ENCODE results near the gene BSG. TPM values are rescaled to one million over a fixed set of nuclear protein-coding genes. Genes with fewer than 3 reads are reported as not detected.

Gene BSG
- total and polyA plus RNA-seq, 2 donors (not counting 1 experiment from before 2014, with no cell fraction given) = 246 to 325 TPM

DNA sequence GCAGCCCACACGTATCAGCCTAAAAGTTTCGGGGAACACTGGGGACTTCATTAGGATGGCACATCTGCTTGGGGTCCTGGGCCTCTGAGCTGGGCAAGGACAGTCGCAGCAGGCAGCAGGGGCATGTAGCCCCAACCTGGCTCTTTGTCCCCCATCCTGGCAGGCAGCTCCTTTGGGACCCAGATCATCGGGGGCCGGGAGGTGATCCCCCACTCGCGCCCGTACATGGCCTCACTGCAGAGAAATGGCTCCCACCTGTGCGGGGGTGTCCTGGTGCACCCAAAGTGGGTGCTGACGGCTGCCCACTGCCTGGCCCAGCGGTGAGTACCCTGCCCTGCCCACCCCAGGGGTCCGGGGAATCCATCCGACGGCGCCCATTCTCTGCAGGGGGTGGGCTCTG lies 25.3 kb upstream of the BSG start:
- H3K27ac ChIP-seq (ENCODE audit: insufficient read depth, low read length) = no peak overlapping the region
- no peak for DNase-seq (ENCODE audit: low read depth in 2 of 2)
- no peaks in the 10 kb centered on the region for H3K4me1 ChIP-seq (ENCODE audit: control insufficient read depth, extremely low read depth, insufficient read depth, low read length)
- H3K27me3 ChIP-seq (ENCODE audit: control insufficient read depth, insufficient read depth, low read length) = no peaks in the 10 kb centered on the region
- H3K9me3 ChIP-seq (ENCODE audit: control insufficient read depth, insufficient read depth, low read depth, low read length) = no peaks in the 10 kb centered on the region
- no peaks in the 10 kb centered on the region for H3K79me2 ChIP-seq (ENCODE audit: control insufficient read depth, insufficient read depth, low read length)
- no peaks in the 10 kb centered on the region for H4K20me1 ChIP-seq (ENCODE audit: control insufficient read depth, extremely low read depth, insufficient read depth, low read length)
- TF ChIP-seq EZH2 (IDR thresholded peaks at IDR 0.05; ENCODE audit: low read length, missing control alignments) = no peak
- no peak for TF ChIP-seq CTCF (conservative IDR thresholded peaks at IDR 0.05 in 1 of 2, IDR thresholded peaks at IDR 0.05 in 1 of 2; ENCODE audit: low read depth in 1 of 2, low read length in 2 of 2)
- H2AFZ ChIP-seq (ENCODE audit: low read length) = no peak overlapping the region
- H3K4me2 ChIP-seq (ENCODE audit: extremely low read depth, insufficient read depth, low read length) = no peak overlapping the region
- H3K4me3 ChIP-seq (replicated peaks in 1 of 4; ENCODE audit: control extremely low read depth in 1 of 4, insufficient read depth in 1 of 4, low read depth in 3 of 4, low read length in 4 of 4) = no peak overlapping the region
- H3K36me3 ChIP-seq (ENCODE audit: control insufficient read depth, insufficient read depth, low read length) = peaks cover 3% of the 10 kb centered on the region
- H3K9ac ChIP-seq (ENCODE audit: insufficient read depth, low read length) = no peak overlapping the region

DNA sequence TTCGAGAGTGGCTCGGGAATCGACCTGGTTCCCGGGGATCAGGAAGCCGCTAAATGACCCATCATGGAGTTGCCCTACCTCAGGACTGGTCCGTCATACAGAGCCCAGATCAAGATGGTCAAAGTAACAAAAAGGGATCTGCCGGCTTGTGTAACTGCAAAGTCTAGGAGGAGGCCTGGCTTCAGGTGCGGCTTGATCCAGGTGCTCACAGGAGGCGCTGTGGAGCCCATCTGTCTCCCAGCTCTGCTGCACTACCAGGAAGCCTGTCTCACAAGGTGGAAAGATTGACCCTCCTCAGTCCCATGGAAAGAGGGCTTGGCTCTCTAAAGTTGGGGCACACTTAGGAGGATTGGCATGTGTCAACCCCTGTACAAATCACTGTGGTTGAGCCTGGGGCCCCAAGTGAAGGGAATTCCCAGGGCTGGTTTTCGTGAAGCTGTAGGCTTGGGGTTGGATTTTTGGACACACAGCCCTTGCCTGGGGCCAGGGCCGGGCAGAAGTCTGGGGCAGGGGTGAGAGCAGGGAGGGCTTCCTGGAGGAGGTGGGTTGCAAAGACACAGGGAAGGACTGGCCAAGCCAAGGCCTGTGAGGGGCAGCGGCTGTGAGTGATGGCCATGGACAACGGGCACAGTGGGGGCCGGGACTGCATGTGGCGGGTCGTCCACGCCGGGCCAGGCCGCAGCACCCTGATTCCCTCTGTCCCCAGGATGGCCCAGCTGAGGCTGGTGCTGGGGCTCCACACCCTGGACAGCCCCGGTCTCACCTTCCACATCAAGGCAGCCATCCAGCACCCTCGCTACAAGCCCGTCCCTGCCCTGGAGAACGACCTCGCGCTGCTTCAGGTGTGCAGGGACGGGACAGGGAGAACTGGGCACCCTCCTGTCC lies 24.3 kb upstream of the BSG start:
- TF ChIP-seq EZH2 (IDR thresholded peaks at IDR 0.05; ENCODE audit: low read length, missing control alignments) (no peak), CTCF (conservative IDR thresholded peaks at IDR 0.05 in 1 of 2, IDR thresholded peaks at IDR 0.05 in 1 of 2; ENCODE audit: low read depth in 1 of 2, low read length in 2 of 2) (no peak)
- H3K79me2 ChIP-seq (ENCODE audit: control insufficient read depth, insufficient read depth, low read length) = no peaks in the 10 kb centered on the region
- H4K20me1 ChIP-seq (ENCODE audit: control insufficient read depth, extremely low read depth, insufficient read depth, low read length) = no peaks in the 10 kb centered on the region
- H3K36me3 ChIP-seq (ENCODE audit: control insufficient read depth, insufficient read depth, low read length) = no peaks in the 10 kb centered on the region
- no peaks in the 10 kb centered on the region for H3K27me3 ChIP-seq (ENCODE audit: control insufficient read depth, insufficient read depth, low read length)
- H3K4me2 ChIP-seq (ENCODE audit: extremely low read depth, insufficient read depth, low read length) = no peak overlapping the region
- DNase-seq (ENCODE audit: low read depth in 2 of 2) = no peak
- no peaks in the 10 kb centered on the region for H3K9me3 ChIP-seq (ENCODE audit: control insufficient read depth, insufficient read depth, low read depth, low read length)
- H3K4me1 ChIP-seq (ENCODE audit: control insufficient read depth, extremely low read depth, insufficient read depth, low read length) = no peaks in the 10 kb centered on the region
- no peak overlapping the region for H3K27ac ChIP-seq (ENCODE audit: insufficient read depth, low read length)
- no peak overlapping the region for H3K4me3 ChIP-seq (replicated peaks in 1 of 4; ENCODE audit: control extremely low read depth in 1 of 4, insufficient read depth in 1 of 4, low read depth in 3 of 4, low read length in 4 of 4)
- no peak overlapping the region for H2AFZ ChIP-seq (ENCODE audit: low read length)
- no peak overlapping the region for H3K9ac ChIP-seq (ENCODE audit: insufficient read depth, low read length)

GRCh38 chr19:548886-549830 lies 23.2 kb upstream of the BSG start:
- Histone ChIP-seq H3K9me3 (ENCODE audit: control insufficient read depth, insufficient read depth, low read depth, low read length) (no peaks in the 10 kb centered on the region), H3K27ac (ENCODE audit: insufficient read depth, low read length) (no peak overlapping the region)
- DNase-seq (ENCODE audit: low read depth in 2 of 2) = no peak

More at GRCh38 chr19:548886-549830, 23.2 kb upstream of the BSG start:
- no peaks in the 10 kb centered on the region for H3K36me3 ChIP-seq (ENCODE audit: control insufficient read depth, insufficient read depth, low read length)
- H3K4me2 ChIP-seq (ENCODE audit: extremely low read depth, insufficient read depth, low read length) = no peak overlapping the region
- no peak overlapping the region for H2AFZ ChIP-seq (ENCODE audit: low read length)
- no peaks in the 10 kb centered on the region for H3K4me1 ChIP-seq (ENCODE audit: control insufficient read depth, extremely low read depth, insufficient read depth, low read length)
- H3K27me3 ChIP-seq (ENCODE audit: control insufficient read depth, insufficient read depth, low read length) = no peaks in the 10 kb centered on the region
- TF ChIP-seq EZH2 (IDR thresholded peaks at IDR 0.05; ENCODE audit: low read length, missing control alignments) (no peak), CTCF (conservative IDR thresholded peaks at IDR 0.05 in 1 of 2, IDR thresholded peaks at IDR 0.05 in 1 of 2; ENCODE audit: low read depth in 1 of 2, low read length in 2 of 2) (no peak)
- H3K9ac ChIP-seq (ENCODE audit: insufficient read depth, low read length) = no peak overlapping the region
- no peaks in the 10 kb centered on the region for H3K79me2 ChIP-seq (ENCODE audit: control insufficient read depth, insufficient read depth, low read length)
- H3K4me3 ChIP-seq (replicated peaks in 1 of 4; ENCODE audit: control extremely low read depth in 1 of 4, insufficient read depth in 1 of 4, low read depth in 3 of 4, low read length in 4 of 4) = no peak overlapping the region
- H4K20me1 ChIP-seq (ENCODE audit: control insufficient read depth, extremely low read depth, insufficient read depth, low read length) = no peaks in the 10 kb centered on the region
